ENCODE data around the gene MSRB1. TPM values are rescaled to one million over a fixed set of nuclear protein-coding genes. Genes with fewer than 3 reads are reported as not detected.

Gene MSRB1
- total RNA-seq, 1 experiment from 2014 or later: 5.8 TPM

DNA sequence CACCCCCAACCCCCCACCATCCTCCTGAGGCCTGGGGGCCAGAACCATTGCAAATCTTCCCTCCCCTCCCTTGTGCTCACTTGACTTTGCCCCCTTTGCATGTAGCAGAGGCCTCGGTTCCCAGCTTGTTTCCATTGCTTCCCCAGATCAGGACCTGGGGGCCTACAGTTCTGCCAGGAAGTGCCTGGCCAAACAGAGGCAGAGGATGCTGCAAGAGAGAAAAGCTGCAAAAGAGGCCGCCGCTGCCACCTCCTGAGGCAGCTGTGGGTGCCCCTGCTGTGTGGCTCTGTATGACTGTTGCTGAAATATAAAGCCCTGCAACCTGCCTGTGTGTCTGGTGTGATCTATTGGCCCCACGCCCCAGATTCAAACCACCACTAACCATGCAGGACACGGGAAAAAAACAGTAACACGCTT, 18.7 kb upstream of the MSRB1 start:
- Mint-ChIP-seq H3K36me3 (ENCODE audit: insufficient read depth, unreplicated experiment) (peaks cover 60% of the 10 kb centered on the region), H3K9me3 (ENCODE audit: unreplicated experiment) (no peaks in the 10 kb centered on the region), H3K27me3 (ENCODE audit: insufficient read depth, unreplicated experiment) (no peaks in the 10 kb centered on the region), H3K4me1 (ENCODE audit: insufficient read depth, unreplicated experiment) (peaks cover 23% of the 10 kb centered on the region), H3K4me3 (ENCODE audit: unreplicated experiment) (peak overlapping the region; percentile 78), H3K27ac (ENCODE audit: low read depth, unreplicated experiment) (no peak overlapping the region)
- TF ChIP-seq, protein P1, sequence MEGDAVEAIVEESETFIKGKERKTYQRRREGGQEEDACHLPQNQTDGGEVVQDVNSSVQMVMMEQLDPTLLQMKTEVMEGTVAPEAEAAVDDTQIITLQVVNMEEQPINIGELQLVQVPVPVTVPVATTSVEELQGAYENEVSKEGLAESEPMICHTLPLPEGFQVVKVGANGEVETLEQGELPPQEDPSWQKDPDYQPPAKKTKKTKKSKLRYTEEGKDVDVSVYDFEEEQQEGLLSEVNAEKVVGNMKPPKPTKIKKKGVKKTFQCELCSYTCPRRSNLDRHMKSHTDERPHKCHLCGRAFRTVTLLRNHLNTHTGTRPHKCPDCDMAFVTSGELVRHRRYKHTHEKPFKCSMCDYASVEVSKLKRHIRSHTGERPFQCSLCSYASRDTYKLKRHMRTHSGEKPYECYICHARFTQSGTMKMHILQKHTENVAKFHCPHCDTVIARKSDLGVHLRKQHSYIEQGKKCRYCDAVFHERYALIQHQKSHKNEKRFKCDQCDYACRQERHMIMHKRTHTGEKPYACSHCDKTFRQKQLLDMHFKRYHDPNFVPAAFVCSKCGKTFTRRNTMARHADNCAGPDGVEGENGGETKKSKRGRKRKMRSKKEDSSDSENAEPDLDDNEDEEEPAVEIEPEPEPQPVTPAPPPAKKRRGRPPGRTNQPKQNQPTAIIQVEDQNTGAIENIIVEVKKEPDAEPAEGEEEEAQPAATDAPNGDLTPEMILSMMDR (IDR thresholded peaks at IDR 0.05; ENCODE audit: unreplicated experiment): no peak
- ChIA-PET CTCF (interaction anchor here (0.8 to 1.3 kb wide), 2 partner anchors 98 to 101 kb away, joined by 3 read pairs; no protein-coding TSS in a partner anchor), POLR2A (interaction anchor here (1.1 to 8.9 kb wide), 8 partner anchors 9 to 179 kb away, joined by 3 to 72 read pairs (median 9); partner anchors contain the start of genes GFER, MSRB1, NOXO1 and NTHL1)
- BruUV-seq (replicated peaks): TSS peak; percentile 14
- DNase-seq (ENCODE audit: unreplicated experiment): no peak
- intact Hi-C loops (cut with micrococcal nuclease): no loop called here

DNA sequence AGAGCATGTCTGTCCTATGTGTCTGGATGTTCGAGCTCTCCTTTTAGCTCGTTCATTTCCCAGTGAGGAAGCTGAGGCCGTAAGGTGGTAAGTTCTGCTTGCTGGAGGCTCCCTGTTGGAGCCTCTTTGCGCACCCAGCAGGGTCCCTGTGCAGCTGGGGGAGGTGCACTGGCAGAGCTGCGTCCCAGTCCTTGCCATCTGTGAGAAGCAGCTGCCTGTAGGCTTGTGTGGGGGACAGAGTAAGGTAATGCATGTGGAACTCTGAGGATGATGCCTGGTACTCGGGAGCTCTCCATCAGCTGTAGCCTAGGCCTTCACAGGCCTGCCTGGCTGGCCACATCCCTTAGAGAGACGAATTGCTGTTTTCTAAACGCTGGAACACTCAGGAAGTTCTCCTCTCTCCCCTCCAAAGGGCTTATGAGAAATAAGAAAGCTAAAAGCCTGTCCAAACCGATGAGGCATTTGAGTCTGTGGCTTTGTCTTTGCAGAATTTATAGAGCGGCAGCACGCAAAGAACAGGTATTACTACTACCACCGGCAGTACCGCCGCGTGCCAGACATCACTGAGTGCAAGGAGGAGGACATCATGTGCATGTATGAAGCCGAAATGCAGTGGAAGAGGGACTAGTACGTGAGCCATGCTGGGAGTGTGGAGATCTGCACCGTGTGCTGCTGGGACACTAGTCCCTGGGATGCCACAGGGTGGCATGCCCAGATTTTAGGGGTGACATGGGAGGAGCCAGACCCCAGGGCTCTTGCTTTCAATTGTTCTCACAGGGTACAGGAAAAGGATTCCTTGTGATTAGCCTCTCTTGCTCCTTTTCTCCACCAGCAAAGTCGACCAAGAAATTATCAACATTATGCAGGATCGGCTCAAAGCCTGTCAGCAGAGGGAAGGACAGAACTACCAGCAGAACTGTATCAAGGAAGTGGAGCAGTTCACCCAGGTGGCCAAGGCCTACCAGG, 17.9 kb upstream of the MSRB1 start:
- no TSS peak for BruUV-seq (replicated peaks)
- peak overlapping the region; percentile 78 for H3K4me3 Mint-ChIP-seq (ENCODE audit: unreplicated experiment)
- ChIA-PET POLR2A (interaction anchor here (1.4 to 8.9 kb wide), 11 partner anchors 8 to 194 kb away, joined by 4 to 72 read pairs (median 8); partner anchors contain the start of genes EME2, GFER, MRPS34 and MSRB1), CTCF (interaction anchor here (1.3 kb wide), 1 partner anchor 97 kb away, joined by 3 read pairs; no protein-coding TSS in a partner anchor)
- no peaks in the 10 kb centered on the region for H3K27me3 Mint-ChIP-seq (ENCODE audit: insufficient read depth, unreplicated experiment)
- DNase-seq (ENCODE audit: unreplicated experiment): peak; percentile 68
- H3K27ac Mint-ChIP-seq (ENCODE audit: low read depth, unreplicated experiment): peak overlapping the region; percentile 91
- H3K36me3 Mint-ChIP-seq (ENCODE audit: insufficient read depth, unreplicated experiment): peaks cover 59% of the 10 kb centered on the region
- intact Hi-C loops (cut with micrococcal nuclease): no loop called here
- H3K4me1 Mint-ChIP-seq (ENCODE audit: insufficient read depth, unreplicated experiment): peaks cover 23% of the 10 kb centered on the region
- H3K9me3 Mint-ChIP-seq (ENCODE audit: unreplicated experiment): no peaks in the 10 kb centered on the region
- TF ChIP-seq, protein P1 (IDR thresholded peaks at IDR 0.05; ENCODE audit: unreplicated experiment): no peak

DNA sequence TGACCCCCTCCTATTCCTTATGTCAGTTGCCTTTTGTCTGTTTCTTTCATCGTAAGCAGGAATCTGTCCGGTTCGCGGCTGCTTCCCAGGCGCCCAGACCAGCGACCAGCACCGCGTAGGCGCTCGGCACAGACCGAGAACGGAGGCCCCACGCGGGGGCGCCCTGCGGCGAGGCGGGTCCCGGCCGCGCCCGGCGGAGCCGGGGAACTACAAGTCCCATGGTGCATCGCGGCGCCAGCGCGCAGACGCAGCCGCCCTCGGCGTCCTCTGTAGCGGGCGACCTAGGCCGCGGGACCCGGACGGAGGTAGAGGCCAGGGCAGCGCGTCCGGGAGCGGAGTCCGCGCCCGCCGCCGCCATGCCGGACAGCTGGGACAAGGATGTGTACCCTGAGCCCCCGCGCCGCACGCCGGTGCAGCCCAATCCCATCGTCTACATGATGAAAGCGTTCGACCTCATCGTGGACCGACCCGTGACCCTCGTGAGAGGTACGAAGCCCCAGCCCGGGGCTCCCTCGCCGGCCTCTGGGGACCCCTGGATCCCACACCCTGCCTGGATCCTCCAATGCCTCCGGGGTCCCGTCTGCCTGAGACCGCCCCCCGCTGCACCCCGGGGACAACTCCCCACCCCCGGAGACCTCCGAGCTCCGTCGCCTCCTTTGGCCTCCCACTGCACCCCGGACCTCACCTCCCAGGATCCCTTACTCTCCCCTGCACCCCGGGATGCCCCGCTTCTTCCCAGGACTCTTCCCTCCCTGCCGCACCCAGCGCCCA, 16.5 kb upstream of the MSRB1 start, which contains the start of gene NDUFB10:
Gene NDUFB10 (plus strand): TSS at position 270 of the 771 bp plus-strand sequence. CDS start 87 bp downstream, at position 357.
- TF ChIP-seq, protein P1 (IDR thresholded peaks at IDR 0.05; ENCODE audit: unreplicated experiment): peak; percentile 48
- POLR2A ChIA-PET: interaction anchor here (0.6 to 8.9 kb wide), 14 partner anchors 10 to 770 kb away, joined by 3 to 72 read pairs (median 4); partner anchors contain the start of genes EME2, MRPS34, MSRB1 and NUBP2
- intact Hi-C loops (cut with micrococcal nuclease): no loop called here
- Mint-ChIP-seq H3K27me3 (ENCODE audit: insufficient read depth, unreplicated experiment) (no peaks in the 10 kb centered on the region), H3K9me3 (ENCODE audit: unreplicated experiment) (no peaks in the 10 kb centered on the region), H3K4me1 (ENCODE audit: insufficient read depth, unreplicated experiment) (peaks cover 23% of the 10 kb centered on the region), H3K4me3 (ENCODE audit: unreplicated experiment) (peak within 1 kb of the TSS; percentile 78), H3K36me3 (ENCODE audit: insufficient read depth, unreplicated experiment) (peaks cover 44% of the 10 kb centered on the region), H3K27ac (ENCODE audit: low read depth, unreplicated experiment) (peak within 1 kb of the TSS; percentile 91)
- CTCF ChIA-PET: interaction anchor here (0.6 to 1.4 kb wide), 4 partner anchors 44 to 280 kb away, joined by 3 to 4 read pairs (median 3); no protein-coding TSS in a partner anchor
- DNase-seq (ENCODE audit: unreplicated experiment): peak; percentile 89
- BruUV-seq (replicated peaks): no TSS peak
